MG63 (cell line): Measurements from ENCODE around the gene ACLY. TPM values are rescaled to one million over a fixed set of nuclear protein-coding genes. Genes with fewer than 3 reads are reported as not detected.
"Not testable (repeated sequence)": the region's sequence is repeated elsewhere in the genome, so short reads cannot be mapped to it uniquely, and the experiment has no call there.

Experiments used
- DNase-seq: peaks from one replicate; pipeline ENCODE4 v3.0.0-alpha.2; 2020
- H3K27me3 ChIP-seq: fragments of 250-450 bp; sonication (Bioruptor Pico); 2 replicates; pipeline ENCODE4 v1.5.1; 2020; ENCODE audit warnings: mild to moderate bottlenecking, moderate library complexity
- H3K36me3 ChIP-seq: fragments of 250-450 bp; sonication (Bioruptor Pico); 2 replicates; pipeline ENCODE4 v1.5.1; 2020; ENCODE audit warnings: mild to moderate bottlenecking, moderate library complexity
- H3K4me3 ChIP-seq: fragments of 250-450 bp; sonication (Bioruptor Pico); 2 replicates; pipeline ENCODE4 v1.5.1; 2020; ENCODE audit warnings: mild to moderate bottlenecking, moderate library complexity
- H3K9me3 ChIP-seq: fragments of 250-450 bp; sonication (Bioruptor Pico); 2 replicates; pipeline ENCODE4 v1.5.1; 2020; ENCODE audit warnings: mild to moderate bottlenecking, moderate library complexity
- total RNA-seq: library from RNA; depleted of rRNA; stranded (reverse); fragments of >200 nt; shearing (Covaris generic); gene quantifications from 2 replicates; pipeline ENCODE4 v1.2.3, GENCODE V29; 2014; ENCODE audit warnings: low replicate concordance

ACLY gene
- total RNA-seq, 1 experiment from 2014 or later, result 195 TPM

GRCh38 chr17:41869426-41869825, 49.3 kb downstream of the ACLY start:
- H3K27me3 ChIP-seq, result no peaks in the 10 kb centered on the region
- peaks cover 73% of the 10 kb centered on the region for H3K36me3 ChIP-seq
- DNase-seq, result no peak
- H3K9me3 ChIP-seq, result no peaks in the 10 kb centered on the region
- H3K4me3 ChIP-seq, result no peak overlapping the region

GRCh38 chr17:41868568-41868967, 50.2 kb downstream of the ACLY start:
- no peaks in the 10 kb centered on the region for H3K27me3 ChIP-seq
- no peak overlapping the region for H3K4me3 ChIP-seq
- no peaks in the 10 kb centered on the region for H3K9me3 ChIP-seq
- peaks cover 65% of the 10 kb centered on the region for H3K36me3 ChIP-seq
- no peak for DNase-seq

GRCh38 chr17:41865596-41865893, 53.2 kb downstream of the ACLY start:
- DNase-seq, result no peak
- H3K27me3 ChIP-seq, result no peaks in the 10 kb centered on the region
- peaks cover 37% of the 10 kb centered on the region for H3K36me3 ChIP-seq
- H3K9me3 ChIP-seq, result no peaks in the 10 kb centered on the region
- peak overlapping the region; percentile 83 for H3K4me3 ChIP-seq

GRCh38 chr17:41864836-41865595, 53.7 kb downstream of the ACLY start, which contains the start of gene KLHL11:
TSS of gene KLHL11 (minus strand) at chr17:41865423. CDS start at chr17:41865370, 53 bp downstream.
- peak within 1 kb of the TSS; percentile 83 for H3K4me3 ChIP-seq
- peaks cover 32% of the 10 kb centered on the region for H3K36me3 ChIP-seq
- no peaks in the 10 kb centered on the region for H3K27me3 ChIP-seq
- DNase-seq, result peak; percentile 91
- no peaks in the 10 kb centered on the region for H3K9me3 ChIP-seq

DNA sequence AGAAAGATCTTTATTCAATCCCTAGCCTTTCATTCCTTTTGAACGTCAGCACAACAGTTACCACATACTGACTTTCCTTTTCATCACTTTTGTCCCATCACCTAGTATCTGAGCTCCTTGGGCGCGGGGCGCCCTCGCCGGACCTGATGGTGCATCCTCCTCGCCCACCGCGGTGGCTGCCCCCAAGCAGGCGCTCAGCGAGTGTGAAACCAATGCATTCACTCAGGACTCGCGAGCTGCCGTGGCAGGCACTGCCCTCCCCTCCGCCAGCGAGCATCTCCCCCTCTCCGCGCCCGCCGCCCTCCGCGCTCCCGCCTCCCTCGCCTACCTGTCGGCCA, 54.3 kb downstream of the ACLY start:
- peak overlapping the region; percentile 83 for H3K4me3 ChIP-seq
- no peaks in the 10 kb centered on the region for H3K27me3 ChIP-seq
- peaks cover 26% of the 10 kb centered on the region for H3K36me3 ChIP-seq
- H3K9me3 ChIP-seq, result no peaks in the 10 kb centered on the region
- DNase-seq, result no peak

GRCh38 chr17:41863074-41863848, 55.5 kb downstream of the ACLY start:
- DNase-seq, result no peak
- Histone ChIP-seq H3K27me3 (no peaks in the 10 kb centered on the region), H3K9me3 (no peaks in the 10 kb centered on the region), H3K4me3 (peak overlapping the region; percentile 83), H3K36me3 (peaks cover 17% of the 10 kb centered on the region)

GRCh38 chr17:41860254-41860931, 58.4 kb downstream of the ACLY start:
- Histone ChIP-seq H3K9me3 (no peaks in the 10 kb centered on the region), H3K4me3 (no peak overlapping the region), H3K27me3 (no peaks in the 10 kb centered on the region), H3K36me3 (no peaks in the 10 kb centered on the region; the same call in 1 of the 2 replicates)
- no peak for DNase-seq

DNA sequence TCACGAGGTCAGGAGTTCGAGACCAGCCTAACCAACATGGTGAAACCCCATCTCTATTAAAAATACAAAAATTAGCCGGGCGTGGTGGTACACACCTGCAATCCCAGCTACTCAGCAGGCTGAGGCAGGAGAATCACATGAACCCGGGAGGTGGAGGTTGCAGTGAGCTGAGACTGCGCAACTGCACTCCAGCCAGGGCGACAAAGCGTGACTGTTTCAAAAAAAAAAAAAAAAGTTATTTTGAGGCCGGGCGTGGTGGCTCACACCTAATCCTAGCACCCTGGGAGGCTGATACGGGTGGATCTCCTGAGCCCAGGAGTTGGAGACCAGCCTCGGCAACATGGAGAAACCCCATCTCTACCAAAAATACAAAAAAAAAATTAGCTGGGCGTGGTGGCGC, 67.4 kb downstream of the ACLY start:
- not testable (repeated sequence) for H3K27me3 ChIP-seq, H3K4me3 ChIP-seq, DNase-seq, H3K9me3 ChIP-seq
- peaks cover 38% of the 10 kb centered on the region for H3K36me3 ChIP-seq

DNA sequence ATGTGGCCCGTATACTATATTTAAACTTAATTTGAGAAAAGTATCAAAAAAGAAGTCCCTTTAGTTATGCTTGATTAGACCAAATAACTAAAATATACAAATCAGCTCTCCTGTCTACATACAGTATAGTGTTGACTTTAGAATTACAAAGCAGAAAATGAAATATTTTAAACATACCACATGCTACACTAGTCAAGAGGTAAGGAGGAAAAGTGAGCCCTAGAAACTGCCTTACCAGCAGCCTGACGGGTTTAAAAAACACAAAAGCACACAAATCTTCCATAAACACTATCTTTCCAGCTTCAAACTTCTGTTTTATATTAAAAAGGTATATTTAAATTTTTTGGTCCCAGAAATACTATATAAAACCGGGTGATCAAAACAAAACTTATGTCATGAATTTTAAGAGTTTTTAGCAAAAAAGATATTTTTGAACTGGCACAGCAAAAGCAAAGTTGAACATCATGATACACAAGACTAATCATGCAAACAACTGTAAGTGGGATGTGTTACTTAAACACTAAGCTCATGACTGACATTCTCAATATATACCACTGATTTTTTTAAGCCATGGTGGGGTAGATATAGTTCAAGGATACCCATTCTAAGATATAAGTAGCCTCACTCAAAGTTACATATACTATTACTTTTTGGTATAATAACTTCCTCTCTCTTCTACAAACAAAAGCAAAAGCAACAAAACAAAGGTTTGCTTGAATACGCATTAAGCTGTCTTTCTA, 69.3 kb downstream of the ACLY start:
- Histone ChIP-seq H3K27me3 (no peaks in the 10 kb centered on the region), H3K4me3 (no peak overlapping the region), H3K9me3 (no peaks in the 10 kb centered on the region), H3K36me3 (peaks cover 30% of the 10 kb centered on the region)
- no peak for DNase-seq

DNA sequence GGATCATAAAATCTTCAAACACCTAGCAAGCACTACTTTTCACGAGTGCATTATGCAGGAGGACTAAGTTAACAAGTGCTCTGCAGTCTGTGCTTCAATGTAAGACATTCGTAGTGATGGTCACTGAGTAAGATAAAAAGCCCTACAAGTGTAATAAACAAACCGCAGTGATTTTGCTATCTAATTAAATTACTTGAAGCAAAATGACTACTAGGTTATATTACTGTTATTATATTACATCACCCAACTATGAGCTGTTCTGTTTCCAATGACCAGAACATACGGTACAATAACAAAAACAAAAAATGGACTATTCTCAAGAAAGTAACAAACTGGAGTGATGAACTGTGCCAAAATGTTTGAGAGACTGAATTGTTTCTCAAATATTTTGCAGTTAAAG, 70.0 kb downstream of the ACLY start:
- DNase-seq, result no peak
- Histone ChIP-seq H3K27me3 (no peaks in the 10 kb centered on the region), H3K9me3 (no peaks in the 10 kb centered on the region), H3K36me3 (peaks cover 24% of the 10 kb centered on the region), H3K4me3 (no peak overlapping the region)

- no peaks in the 10 kb centered on the region for H3K9me3 ChIP-seq
- DNase-seq, result no peak
- no peaks in the 10 kb centered on the region for H3K27me3 ChIP-seq
- no peak overlapping the region for H3K4me3 ChIP-seq
- H3K36me3 ChIP-seq, result peaks cover 3% of the 10 kb centered on the region
These were observed 73.8 kb downstream of the ACLY start for GRCh38 chr17:41844971-41845370.

DNA sequence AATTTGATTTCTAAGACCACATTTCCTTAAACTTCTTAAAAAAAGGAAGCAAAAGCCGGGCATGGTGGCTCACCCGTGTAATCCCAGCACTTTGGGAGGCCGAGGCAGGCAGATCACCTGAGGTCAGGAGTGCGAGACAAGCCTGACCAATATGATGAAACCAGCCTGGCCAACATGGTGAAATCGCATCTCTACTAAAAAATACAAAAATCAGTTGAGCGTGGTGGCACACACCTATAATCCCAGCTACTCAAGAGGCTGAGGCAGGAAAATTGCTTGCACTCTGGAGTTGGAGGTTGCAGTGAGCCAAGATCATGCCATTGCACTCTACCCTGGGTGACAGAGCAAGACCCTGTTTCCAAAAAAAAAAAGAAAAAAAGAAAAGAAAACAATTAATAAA, 78.0 kb downstream of the ACLY start:
- not testable (repeated sequence) for H3K9me3 ChIP-seq, DNase-seq, H3K36me3 ChIP-seq, H3K27me3 ChIP-seq, H3K4me3 ChIP-seq

- not testable (repeated sequence) for H3K4me3 ChIP-seq, H3K27me3 ChIP-seq, H3K36me3 ChIP-seq, H3K9me3 ChIP-seq, DNase-seq
These were observed 79.3 kb downstream of the ACLY start for GRCh38 chr17:41839448-41839847.

GRCh38 chr17:41837761-41838538, 80.8 kb downstream of the ACLY start, which contains the start of gene KLHL10:
TSS of gene KLHL10 (plus strand) at chr17:41837825. CDS start at chr17:41837933, 108 bp downstream.
- no peaks in the 10 kb centered on the region for H3K9me3 ChIP-seq
- no peaks in the 10 kb centered on the region for H3K27me3 ChIP-seq
- H3K36me3 ChIP-seq, result peaks cover 10% of the 10 kb centered on the region
- H3K4me3 ChIP-seq, result peak within 1 kb of the TSS; percentile 79
- DNase-seq, result no peak

- DNase-seq, result no peak
- H3K4me3 ChIP-seq, result peak overlapping the region; percentile 79
- no peaks in the 10 kb centered on the region for H3K9me3 ChIP-seq
- H3K27me3 ChIP-seq, result no peaks in the 10 kb centered on the region
- peaks cover 13% of the 10 kb centered on the region for H3K36me3 ChIP-seq
These were observed 82.1 kb downstream of the ACLY start for GRCh38 chr17:41836550-41837196.
